Measurements from ENCODE around the gene LARGE1. TPM values are rescaled to one million over a fixed set of nuclear protein-coding genes. Genes with fewer than 3 reads are reported as not detected.

Gene LARGE1
- 5.2 and 8.9 TPM in 2 replicates for total RNA-seq (2022)
- percentile 47 among the genes with signal in this experiment for Bru-seq, nascent RNA
- BruChase-seq, experiment 1, labeled RNA remaining after a 6-hour chase: percentile 39 among the genes with signal in this experiment
- percentile 43 among the genes with signal in this experiment for BruChase-seq, experiment 2, labeled RNA remaining after a 2-hour chase
- long read RNA-seq, full-length matches to known transcripts: 1 of 8 reads
- long read RNA-seq, partial matches to known transcripts: 5 of 8 reads
- long read RNA-seq, other reads (novel, unspliced or antisense): 2 of 8 reads

- POLR2A ChIA-PET: interaction anchor here (0.9 to 2.6 kb wide), 6 partner anchors 53 to 1338 kb away, joined by 3 to 11 read pairs (median 4); partner anchors contain the start of gene HMGXB4
- CTCF ChIA-PET: interaction anchor here (0.6 to 1.5 kb wide), 3 partner anchors 68 to 207 kb away, joined by 3 to 4 read pairs (median 3); no protein-coding TSS in a partner anchor
- intact Hi-C loops (cut with micrococcal nuclease): loop anchor here (2.0 to 5.0 kb wide), 5 partner anchors 68 to 617 kb away; no protein-coding TSS in a partner anchor
- peak within 1 kb of the TSS; percentile 88 for H3K4me3 Mint-ChIP-seq (ENCODE audit: unreplicated experiment)
- H3K4me1 Mint-ChIP-seq (ENCODE audit: insufficient read depth, unreplicated experiment): peaks cover 25% of the 10 kb centered on the region
- DNase-seq (ENCODE audit: unreplicated experiment): peak; percentile 6
- BruUV-seq (replicated peaks): no TSS peak
- no peaks in the 10 kb centered on the region for H3K27me3 Mint-ChIP-seq (ENCODE audit: insufficient read depth, unreplicated experiment)
- H3K9me3 Mint-ChIP-seq (ENCODE audit: unreplicated experiment): no peaks in the 10 kb centered on the region
- H3K36me3 Mint-ChIP-seq (ENCODE audit: insufficient read depth, unreplicated experiment): no peaks in the 10 kb centered on the region
- TF ChIP-seq CTCF (IDR thresholded peaks at IDR 0.05; ENCODE audit: unreplicated experiment): no peak
- no peak within 1 kb of the TSS for H3K27ac Mint-ChIP-seq (ENCODE audit: low read depth, unreplicated experiment)
Measured at GRCh38 chr22:33920197-33920540, at the start of gene LARGE1. LARGE1 (minus strand) TSS chr22:33920476.

GRCh38 chr22:33969045-33969444, 48.8 kb upstream of the LARGE1 start:
- intact Hi-C loops (cut with micrococcal nuclease): no loop called here
- no peaks in the 10 kb centered on the region for H3K27me3 Mint-ChIP-seq (ENCODE audit: insufficient read depth, unreplicated experiment)
- ChIA-PET POLR2A (no interaction called here), CTCF (no interaction called here)
- no peak for TF ChIP-seq CTCF (IDR thresholded peaks at IDR 0.05; ENCODE audit: unreplicated experiment)
- no TSS peak for BruUV-seq (replicated peaks)
- no peak overlapping the region for H3K27ac Mint-ChIP-seq (ENCODE audit: low read depth, unreplicated experiment)
- H3K36me3 Mint-ChIP-seq (ENCODE audit: insufficient read depth, unreplicated experiment): no peaks in the 10 kb centered on the region
- DNase-seq (ENCODE audit: unreplicated experiment): no peak
- no peaks in the 10 kb centered on the region for H3K4me1 Mint-ChIP-seq (ENCODE audit: insufficient read depth, unreplicated experiment)
- no peak overlapping the region for H3K4me3 Mint-ChIP-seq (ENCODE audit: unreplicated experiment)
- peaks cover 15% of the 10 kb centered on the region for H3K9me3 Mint-ChIP-seq (ENCODE audit: unreplicated experiment)

GRCh38 chr22:33964121-33964520, 43.8 kb upstream of the LARGE1 start:
- Mint-ChIP-seq H3K27me3 (ENCODE audit: insufficient read depth, unreplicated experiment) (no peaks in the 10 kb centered on the region), H3K4me1 (ENCODE audit: insufficient read depth, unreplicated experiment) (no peaks in the 10 kb centered on the region), H3K27ac (ENCODE audit: low read depth, unreplicated experiment) (no peak overlapping the region), H3K4me3 (ENCODE audit: unreplicated experiment) (no peak overlapping the region), H3K36me3 (ENCODE audit: insufficient read depth, unreplicated experiment) (no peaks in the 10 kb centered on the region), H3K9me3 (ENCODE audit: unreplicated experiment) (peaks cover 7% of the 10 kb centered on the region)
- intact Hi-C loops (cut with micrococcal nuclease): no loop called here
- no TSS peak for BruUV-seq (replicated peaks)
- ChIA-PET CTCF (interaction anchor here (1.2 kb wide), 1 partner anchor 41 kb away, joined by 4 read pairs; no protein-coding TSS in a partner anchor), POLR2A (no interaction called here)
- no peak for TF ChIP-seq CTCF (IDR thresholded peaks at IDR 0.05; ENCODE audit: unreplicated experiment)
- no peak for DNase-seq (ENCODE audit: unreplicated experiment)

GRCh38 chr22:33962409-33962808, 42.1 kb upstream of the LARGE1 start:
- ChIA-PET CTCF (interaction anchor here (1.0 kb wide), 1 partner anchor 39 kb away, joined by 3 read pairs; no protein-coding TSS in a partner anchor), POLR2A (no interaction called here)
- no peaks in the 10 kb centered on the region for H3K4me1 Mint-ChIP-seq (ENCODE audit: insufficient read depth, unreplicated experiment)
- no peak overlapping the region for H3K4me3 Mint-ChIP-seq (ENCODE audit: unreplicated experiment)
- no peak overlapping the region for H3K27ac Mint-ChIP-seq (ENCODE audit: low read depth, unreplicated experiment)
- no peak for DNase-seq (ENCODE audit: unreplicated experiment)
- no peaks in the 10 kb centered on the region for H3K27me3 Mint-ChIP-seq (ENCODE audit: insufficient read depth, unreplicated experiment)
- peaks cover 7% of the 10 kb centered on the region for H3K9me3 Mint-ChIP-seq (ENCODE audit: unreplicated experiment)
- TF ChIP-seq CTCF (IDR thresholded peaks at IDR 0.05; ENCODE audit: unreplicated experiment): no peak
- no TSS peak for BruUV-seq (replicated peaks)
- no peaks in the 10 kb centered on the region for H3K36me3 Mint-ChIP-seq (ENCODE audit: insufficient read depth, unreplicated experiment)
- intact Hi-C loops (cut with micrococcal nuclease): no loop called here

Data from MCF 10A (cell line).